SHP77 treated with DMSO at 0.1 percent for 48 hours (cell line): Measurements from ENCODE around the gene RASSF4.
A peak's percentile ranks its signal among the peaks of the same experiment; 100 is the strongest.

Experiments used
- DNase-seq: peaks from one replicate; lab custom pipeline; 2025; lab: John Stamatoyannopoulos, UW

RASSF4 gene

GRCh38 chr10:44948642-44949041 is 11.0 kb upstream of the RASSF4 start:
- no peak for DNase-seq

- DNase-seq = no peak
Observed at GRCh38 chr10:44949127-44949802, 10.3 kb upstream of the RASSF4 start.

GRCh38 chr10:44949915-44950314 is 9.7 kb upstream of the RASSF4 start:
- DNase-seq = no peak

DNA sequence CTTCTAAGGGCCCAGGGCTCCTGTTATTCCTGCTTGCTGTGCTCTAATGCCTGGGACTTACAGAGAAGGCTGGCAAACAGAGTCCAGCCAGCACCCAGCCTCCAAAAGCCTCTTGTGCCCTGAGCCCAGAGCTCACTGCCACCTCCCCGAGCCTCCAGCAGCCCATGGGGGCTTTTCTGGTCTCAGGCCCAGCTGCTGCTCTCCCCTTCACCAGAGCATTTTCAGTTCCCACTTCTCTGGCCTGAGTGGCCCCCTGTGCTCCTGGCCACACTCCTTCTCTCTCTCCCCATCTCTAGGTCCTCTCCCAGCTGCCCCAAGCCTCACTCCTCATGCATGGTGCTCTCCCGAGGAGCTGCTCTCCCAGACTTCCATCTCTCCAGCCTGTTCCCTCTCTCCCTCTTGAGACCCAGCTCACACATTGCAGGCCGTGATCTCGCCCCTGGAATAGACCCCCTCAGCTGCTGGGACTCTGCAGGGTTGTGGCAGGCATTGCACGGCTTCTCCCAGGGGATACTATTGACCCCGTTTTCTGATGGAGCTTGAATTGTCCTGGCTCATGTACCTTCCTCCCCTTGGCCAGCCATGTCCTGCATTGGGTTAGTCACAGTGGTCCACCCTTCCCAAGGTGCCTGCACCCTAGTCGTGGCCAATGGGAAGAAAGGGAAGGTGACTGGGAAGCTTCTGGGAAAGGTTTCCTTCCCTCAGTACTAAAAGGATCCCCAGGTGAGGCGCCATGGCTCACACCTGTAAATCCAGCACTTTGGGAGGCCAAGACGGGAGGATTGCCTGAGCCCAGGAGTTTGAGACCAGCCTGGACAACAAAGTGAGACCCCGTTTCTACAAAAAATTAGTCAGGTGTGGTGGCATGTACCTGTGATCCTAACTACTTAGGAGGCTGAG is 9.0 kb upstream of the RASSF4 start:
- no peak for DNase-seq

DNA sequence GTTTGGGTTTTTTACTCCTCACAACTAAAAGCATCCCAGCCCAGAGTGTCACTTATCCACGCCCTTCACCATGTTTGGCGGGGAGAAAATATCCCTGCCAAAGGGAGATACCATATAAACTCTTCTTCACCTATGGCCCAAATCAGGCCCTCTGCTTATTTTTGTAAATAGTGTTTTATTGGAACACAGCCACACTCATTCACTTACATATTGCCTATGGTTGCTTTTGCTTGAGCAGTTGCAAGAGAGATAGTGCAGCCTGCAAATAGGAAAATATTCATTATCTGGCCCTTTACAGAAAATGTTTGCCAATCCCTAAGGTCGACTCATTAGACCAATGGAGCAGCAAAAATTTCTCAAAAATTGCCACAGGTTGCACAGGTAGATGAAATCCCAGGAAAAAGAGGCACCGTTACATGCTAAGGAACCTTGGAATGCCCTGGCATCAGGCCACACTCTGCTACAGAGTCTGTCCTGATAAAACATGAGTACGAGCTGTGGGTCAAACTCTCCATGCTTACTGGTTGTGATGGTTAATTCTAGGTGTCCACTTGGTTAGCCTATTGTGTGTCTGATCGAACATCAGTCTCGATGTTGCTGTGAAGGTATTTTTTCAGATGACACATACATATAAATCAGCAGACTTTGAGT is 7.9 kb upstream of the RASSF4 start:
- DNase-seq = no peak

DNA sequence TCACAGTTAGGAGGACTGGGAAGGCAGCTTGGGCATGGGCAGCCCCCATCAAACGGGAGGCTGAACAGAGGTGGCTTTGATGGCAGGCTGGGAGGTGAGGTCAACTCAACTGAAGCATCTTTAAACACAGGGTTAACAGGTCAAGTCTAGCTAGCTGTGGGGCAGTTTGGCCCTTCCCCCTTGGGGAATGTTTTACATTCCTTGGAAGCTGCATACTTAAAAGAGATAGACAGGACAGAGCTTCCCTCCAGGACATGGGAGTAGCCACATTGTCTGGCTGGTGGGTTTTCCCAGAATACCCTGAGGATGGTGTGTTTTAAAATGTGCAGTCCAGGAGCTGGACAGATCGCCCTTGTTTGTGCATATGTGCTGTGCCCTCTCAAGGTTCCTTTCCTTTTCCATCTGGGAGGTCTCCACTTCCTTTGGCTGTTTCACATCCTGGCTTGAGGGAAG is 6.8 kb upstream of the RASSF4 start:
- no peak for DNase-seq

DNA sequence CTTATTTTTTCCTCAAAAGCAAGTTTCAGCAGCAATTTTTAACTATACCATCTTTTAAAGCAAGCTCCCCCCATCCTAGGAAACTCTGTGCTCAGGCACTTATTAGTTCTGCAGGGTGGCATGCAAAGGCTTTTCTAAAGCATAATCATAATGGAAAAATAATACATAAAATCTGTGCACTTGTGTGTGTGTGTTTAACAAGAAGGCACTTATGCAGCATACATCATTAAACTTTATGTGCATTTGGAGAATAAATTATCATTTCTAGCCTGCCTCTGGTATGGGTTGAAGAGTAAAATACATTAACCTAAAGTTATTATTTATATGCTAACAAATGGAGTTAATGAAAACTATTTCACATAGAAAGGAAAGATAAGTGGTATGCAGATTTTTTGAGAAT is 5.6 kb upstream of the RASSF4 start:
- no peak for DNase-seq

- DNase-seq = no peak
Observed at GRCh38 chr10:44954962-44955361, 4.6 kb upstream of the RASSF4 start.

DNA sequence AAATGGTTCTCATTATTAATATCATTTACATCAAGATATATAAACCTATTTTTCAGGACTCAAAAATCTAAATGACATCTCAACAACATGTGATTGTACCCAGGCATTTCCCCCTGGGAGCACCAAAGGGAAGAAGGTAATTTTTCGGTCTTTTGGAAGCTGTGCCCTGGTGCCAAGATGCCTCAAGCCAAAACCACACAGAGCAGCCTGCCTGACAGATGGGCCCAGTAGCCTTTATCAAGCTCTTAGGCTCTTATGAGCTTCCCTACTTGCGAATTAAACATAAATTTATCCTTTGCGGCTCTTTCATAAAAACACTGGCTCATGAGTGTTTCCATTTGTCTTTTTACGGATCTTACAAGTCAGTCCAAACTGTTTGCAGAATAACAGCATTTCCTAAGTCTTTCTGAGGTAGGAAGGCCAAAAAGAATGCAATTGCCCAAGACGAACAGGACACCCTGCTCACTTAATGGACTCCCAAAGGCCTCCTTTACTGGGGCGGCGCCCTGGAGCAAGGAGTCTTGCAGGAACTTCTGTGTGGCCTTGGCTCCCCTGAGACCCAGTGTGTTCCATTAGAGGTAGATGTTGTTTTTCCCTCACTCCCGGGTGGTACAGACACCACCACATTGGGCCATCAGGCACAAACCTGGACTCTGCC is 4.1 kb upstream of the RASSF4 start:
- no peak for DNase-seq

- DNase-seq = no peak
Observed at GRCh38 chr10:44956226-44956625, 3.4 kb upstream of the RASSF4 start.

DNA sequence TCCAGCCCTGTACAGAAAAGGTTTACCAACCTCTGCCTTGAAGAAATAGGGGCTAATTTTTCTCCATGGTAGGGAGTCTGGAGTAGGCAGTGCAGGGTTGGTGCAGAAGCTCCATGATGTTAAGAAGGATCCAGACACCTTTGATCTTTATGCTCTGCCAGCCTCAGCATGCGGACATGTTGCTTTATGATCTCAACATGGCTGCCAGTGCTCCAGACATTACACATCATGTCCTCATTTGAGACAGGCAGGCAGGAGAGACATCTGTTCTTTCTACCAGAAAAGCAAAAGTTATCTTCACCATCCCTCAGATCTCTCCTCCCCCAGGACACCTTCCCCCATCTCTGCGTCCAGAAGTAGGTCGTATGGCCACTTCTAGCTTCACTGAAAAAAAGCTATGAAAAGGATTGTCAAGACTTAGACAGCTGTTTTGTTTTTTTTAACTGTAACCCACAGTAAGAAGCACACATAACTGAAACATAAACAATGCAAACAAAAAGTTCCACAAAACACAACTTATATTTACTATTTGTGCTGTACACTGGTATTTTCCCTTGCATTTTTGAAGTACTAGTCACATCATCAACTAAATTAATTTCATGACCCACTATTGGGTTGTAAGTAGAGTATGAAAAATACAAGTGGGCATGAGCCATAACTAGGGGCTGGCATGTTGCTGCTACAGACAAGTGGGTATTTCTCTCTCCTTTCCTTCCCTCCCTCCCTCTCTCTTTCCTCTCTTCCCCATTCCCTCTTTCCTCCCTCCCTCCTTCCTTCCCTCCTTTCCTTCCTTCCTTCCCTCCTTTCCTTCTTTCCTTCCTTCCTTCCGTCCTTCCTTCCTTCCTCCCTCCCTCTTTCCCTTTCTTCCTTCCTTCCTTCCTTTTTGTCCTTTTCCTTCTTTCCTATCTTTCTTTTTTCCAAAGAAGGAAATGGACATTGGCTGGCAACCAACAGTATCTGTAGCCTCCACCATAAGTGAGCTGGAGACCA is 2.6 kb upstream of the RASSF4 start:
- DNase-seq = no peak

GRCh38 chr10:44958196-44958897 is 1.3 kb upstream of the RASSF4 start:
- no peak for DNase-seq

GRCh38 chr10:44958898-44959246 is 730 bp upstream of the RASSF4 start:
- DNase-seq = no peak

DNA sequence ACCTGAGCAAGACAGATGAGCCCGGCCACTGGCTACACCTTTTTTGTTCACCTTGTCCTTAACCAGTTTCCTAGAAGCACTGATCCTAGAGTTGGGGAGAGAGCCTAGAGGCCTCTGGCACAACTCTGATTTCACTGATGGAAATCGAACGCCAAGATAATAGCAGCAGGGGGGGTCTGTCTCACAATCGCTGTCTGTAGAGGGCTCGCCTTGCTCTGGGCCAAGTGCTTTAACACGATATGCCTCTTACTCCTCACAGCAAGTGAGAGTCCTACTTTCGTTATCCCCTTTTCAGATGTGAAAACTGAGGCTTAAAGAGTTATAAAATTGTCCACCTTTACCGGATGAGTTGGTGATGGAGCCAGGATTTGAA is 472 bp downstream of the RASSF4 start:
- no peak for DNase-seq

- DNase-seq = no peak
Observed at GRCh38 chr10:44960482-44961229, 1.1 kb downstream of the RASSF4 start.

- no peak for DNase-seq
Observed at GRCh38 chr10:44961230-44961571, 1.6 kb downstream of the RASSF4 start.

DNA sequence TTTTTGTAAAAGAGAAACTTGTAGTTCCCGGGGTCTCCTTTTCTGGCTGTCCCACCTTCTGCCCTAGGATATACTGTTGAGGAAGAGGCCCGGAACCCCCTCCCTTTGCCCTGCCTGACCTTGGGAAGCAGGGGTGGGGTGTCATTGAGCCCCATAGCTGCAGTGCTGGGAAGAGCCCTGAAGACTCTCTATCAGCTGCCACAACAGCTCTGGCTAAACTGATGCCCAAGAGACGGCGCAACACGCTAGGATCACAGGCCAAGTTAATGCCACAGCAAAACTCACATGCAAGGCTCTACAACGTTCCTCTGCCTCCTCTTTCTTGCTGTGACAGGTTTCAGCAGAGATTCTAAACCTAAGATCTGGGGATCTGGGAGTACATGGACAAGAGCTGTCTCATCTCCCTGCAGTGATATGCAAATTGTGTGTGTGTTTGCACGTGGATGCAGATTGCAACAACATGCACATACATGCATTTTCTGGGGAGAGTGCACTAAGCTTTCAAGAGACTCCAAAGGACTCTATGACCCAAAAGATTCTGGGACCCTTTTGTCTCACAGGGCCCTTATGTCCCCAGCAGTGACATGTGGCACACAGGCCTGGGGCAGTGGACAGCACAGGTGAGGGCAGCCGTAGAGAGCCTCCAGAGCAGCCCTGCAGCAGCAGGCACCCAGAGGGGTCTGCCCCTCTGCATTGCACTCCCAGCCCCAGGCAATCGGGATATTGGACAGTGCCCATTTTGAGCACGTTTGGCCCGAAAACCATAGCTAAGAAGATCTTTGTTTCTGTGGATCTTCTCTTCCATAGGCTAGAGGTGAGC is 2.5 kb downstream of the RASSF4 start:
- no peak for DNase-seq

GRCh38 chr10:44962870-44963738 is 3.5 kb downstream of the RASSF4 start:
- peak; percentile 35 for DNase-seq
